GM15510 (cell line): ENCODE measurements around the gene MRPL39.

Source experiments
- POLR2A ChIP-seq: IDR thresholded peaks from 3 replicates; pipeline ENCODE4 v1.6.1; 2011; ENCODE audit warnings: borderline replicate concordance; ENCODE audit not compliant: insufficient read length; ENCODE audit errors: extremely low read depth

MRPL39 gene

DNA sequence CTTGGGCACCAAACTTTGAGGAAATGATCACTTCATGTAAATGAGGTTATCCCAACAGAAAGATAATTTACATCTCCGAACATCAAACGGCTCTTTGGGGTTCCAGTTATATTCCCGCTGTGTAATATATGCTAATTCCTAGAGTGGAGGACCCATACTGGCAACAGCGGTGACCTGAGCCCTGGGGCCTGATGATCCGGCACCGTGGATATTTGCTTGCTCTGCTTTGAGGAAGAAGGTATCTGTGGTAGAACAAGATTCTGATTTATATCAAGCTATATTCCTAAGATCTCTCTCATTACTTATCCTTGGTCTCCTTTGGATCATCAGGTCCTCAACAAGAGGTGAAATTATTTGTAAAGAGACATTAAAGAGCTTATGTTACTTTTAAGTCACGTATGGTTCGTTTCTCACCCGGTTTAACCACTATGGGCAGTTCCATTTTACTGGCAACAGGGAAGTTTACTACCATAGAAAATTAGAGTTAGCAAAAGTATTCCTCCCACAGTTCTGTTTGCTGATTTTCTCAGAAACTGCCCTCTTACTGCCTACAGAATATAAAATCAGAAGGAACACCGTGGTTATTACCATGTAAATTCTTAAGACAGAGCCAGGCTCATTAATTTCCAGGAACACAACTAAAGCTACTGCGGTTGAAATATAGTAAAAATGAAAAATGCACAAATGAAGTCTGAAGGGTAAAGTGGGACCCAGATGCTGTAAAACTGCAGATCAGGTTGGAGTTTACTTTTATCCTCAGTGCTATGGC lies 56.7 kb downstream of the MRPL39 start:
- TF ChIP-seq POLR2A: no peak

DNA sequence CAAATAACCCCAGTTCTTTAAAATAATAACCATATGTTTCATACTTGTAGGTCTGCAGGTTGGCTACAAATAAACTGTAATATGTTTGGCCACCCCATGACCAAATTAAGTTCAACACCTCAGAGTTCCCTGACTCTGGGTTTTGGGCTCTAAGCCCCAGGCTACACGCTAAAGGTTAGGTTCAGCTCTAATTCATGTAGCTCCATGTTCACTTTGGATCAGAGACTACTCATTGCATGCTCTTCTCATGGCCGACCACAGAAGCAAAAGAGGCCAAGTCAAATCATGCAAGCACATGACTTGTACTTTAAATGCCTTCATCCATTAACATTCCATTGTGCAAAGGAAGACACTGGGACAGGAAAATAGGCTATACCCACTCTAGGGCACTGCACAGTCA lies 66.2 kb downstream of the MRPL39 start:
- no peak for TF ChIP-seq POLR2A

DNA sequence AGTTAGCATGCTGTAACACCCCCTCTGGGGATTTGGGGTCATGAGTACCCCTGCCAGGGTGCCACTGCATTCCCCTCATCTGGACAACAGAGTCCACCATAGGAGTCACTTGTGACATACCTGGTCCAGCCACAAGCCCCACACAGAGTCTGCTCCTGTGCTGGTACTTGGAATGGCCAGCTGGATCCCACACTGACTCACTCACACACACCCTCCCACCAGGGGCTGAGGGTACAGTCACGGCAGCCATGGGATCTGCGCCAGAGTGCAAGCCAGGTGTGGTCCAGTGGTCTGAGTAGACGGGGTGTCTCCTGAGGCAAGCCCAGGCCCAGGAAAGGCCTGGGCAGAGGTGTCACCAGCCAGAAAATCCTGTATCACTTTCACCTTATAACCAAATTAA lies 67.7 kb downstream of the MRPL39 start:
- TF ChIP-seq POLR2A: no peak

DNA sequence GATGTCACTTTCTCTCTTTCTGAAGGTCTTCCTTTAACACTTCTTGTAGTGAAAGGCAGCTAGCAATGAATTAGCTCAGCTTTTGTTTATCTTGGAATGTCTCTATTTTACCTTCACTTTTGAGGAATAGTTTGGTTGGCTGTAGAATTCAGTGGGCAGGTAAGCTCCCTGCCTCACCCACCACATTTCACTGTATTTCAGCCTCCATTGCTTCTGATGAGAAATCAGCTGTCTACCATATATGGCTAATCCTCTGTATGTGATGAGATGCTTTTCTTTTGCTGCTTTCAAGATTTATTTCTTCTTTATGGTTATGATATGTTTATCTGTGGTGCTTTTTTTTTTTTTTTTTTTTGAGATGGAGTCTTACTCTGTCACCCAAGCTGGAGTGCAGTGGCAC lies 70.1 kb downstream of the MRPL39 start:
- no peak for TF ChIP-seq POLR2A

DNA sequence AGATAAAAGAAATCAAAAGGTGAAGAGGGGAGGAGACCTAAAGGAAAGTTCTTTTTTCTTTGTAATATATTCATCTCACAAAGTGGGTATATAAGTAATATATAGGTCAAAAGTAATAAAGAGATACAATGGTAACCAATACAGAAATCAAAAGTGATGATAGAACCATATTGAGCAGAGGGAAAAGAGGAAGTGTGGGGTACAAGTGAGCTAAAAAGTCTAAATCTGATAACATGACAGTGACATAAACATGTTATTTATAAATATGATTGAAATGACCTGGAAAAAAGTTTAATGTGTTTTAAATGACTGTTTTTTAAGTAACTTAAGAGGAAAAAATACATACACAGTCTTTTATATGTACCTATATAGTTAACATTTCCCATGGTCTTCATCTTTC lies 70.5 kb downstream of the MRPL39 start:
- TF ChIP-seq POLR2A: no peak

DNA sequence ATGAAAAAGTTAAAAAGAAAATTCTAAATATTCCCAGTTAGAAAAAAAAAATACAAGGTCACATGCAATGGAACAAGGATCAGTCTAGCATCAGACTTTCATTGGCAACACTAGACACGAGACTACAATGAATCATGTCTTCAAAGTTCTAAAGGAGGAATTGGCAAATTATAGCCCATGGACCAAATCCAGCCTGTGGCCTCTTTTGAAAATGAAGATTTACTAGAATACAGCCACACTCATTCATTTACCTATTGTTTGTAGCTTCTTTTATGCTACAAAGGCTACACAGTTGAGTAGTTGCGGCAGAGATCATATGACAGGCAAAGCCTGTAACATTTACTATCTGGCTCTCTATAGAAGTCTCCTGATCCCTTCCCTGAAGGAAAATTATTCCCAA lies 71.4 kb downstream of the MRPL39 start:
- TF ChIP-seq POLR2A: no peak
